WTC11 (cell line): ENCODE measurements around the gene LYPLA2. TPM values are rescaled to one million over a fixed set of nuclear protein-coding genes. Genes with fewer than 3 reads are reported as not detected.
A peak's percentile ranks its signal among the peaks of the same experiment; 100 is the strongest.

Source experiments
- ATAC-seq: fragments of 200-7000 bp; cut with Tn5 transposase; 2 replicates; pipeline ENCODE4 v1.10.0; 2021; ENCODE audit warnings: mild to moderate bottlenecking, moderate library complexity
- CTCF ChIA-PET: fragments of 300-600 bp; sonication (Branson Sonifier 250); formaldehyde crosslinking; loops from one replicate; lab custom pipeline; 2021; ENCODE audit warnings: antibody characterized with exemption; lab: Charles Lee
- POLR2A ChIA-PET: fragments of 350-600 bp; sonication (Branson Sonifier 250); formaldehyde crosslinking; loops from one replicate; lab custom pipeline; 2021; ENCODE audit warnings: antibody characterized with exemption; lab: Charles Lee
- DNase-seq: peaks from one replicate; pipeline ENCODE4 v3.0.0; 2021; ENCODE audit warnings: low spot score
- H3K27ac Mint-ChIP-seq: 2 replicates; pipeline ENCODE4 v1.8.0; 2021; ENCODE audit warnings: mixed read lengths
- H3K27me3 Mint-ChIP-seq: 2 replicates; pipeline ENCODE4 v1.8.0; 2021; ENCODE audit warnings: low read depth, mild to moderate bottlenecking, moderate library complexity, mixed read lengths
- H3K36me3 Mint-ChIP-seq: 2 replicates; pipeline ENCODE4 v1.8.0; 2021; ENCODE audit warnings: mixed read lengths
- H3K4me1 Mint-ChIP-seq: 2 replicates; pipeline ENCODE4 v1.8.0; 2022; ENCODE audit warnings: mixed read lengths
- H3K4me3 Mint-ChIP-seq: 2 replicates; pipeline ENCODE4 v1.8.0; 2021; ENCODE audit warnings: mild to moderate bottlenecking, moderate library complexity, mixed read lengths
- H3K9me3 Mint-ChIP-seq: 2 replicates; pipeline ENCODE4 v1.8.0; 2021; ENCODE audit warnings: mixed read lengths
- ATF1 ChIP-seq: sonication (generic); formaldehyde crosslinking; IDR thresholded peaks from 2 replicates; pipeline ENCODE4 v1.8.1; 2023; ENCODE audit warnings: mild to moderate bottlenecking, moderate library complexity, missing genetic modification reagents
- ATF6 ChIP-seq: sonication (generic); formaldehyde crosslinking; IDR thresholded peaks from 2 replicates; pipeline ENCODE4 v1.8.1; 2023; ENCODE audit warnings: mild to moderate bottlenecking, missing genetic modification reagents
- E2F1 ChIP-seq: sonication (generic); formaldehyde crosslinking; IDR thresholded peaks from 2 replicates; pipeline ENCODE4 v1.8.0; 2022; ENCODE audit warnings: mild to moderate bottlenecking, missing genetic modification reagents
- E2F4 ChIP-seq: sonication (generic); formaldehyde crosslinking; IDR thresholded peaks from 2 replicates; pipeline ENCODE4 v1.8.1; 2022; ENCODE audit warnings: low read depth, mild to moderate bottlenecking, moderate library complexity, missing genetic modification reagents, borderline replicate concordance
- ESRRA ChIP-seq: sonication (generic); formaldehyde crosslinking; IDR thresholded peaks from 2 replicates; pipeline ENCODE4 v1.8.1; 2022; ENCODE audit warnings: mild to moderate bottlenecking, missing genetic modification reagents, borderline replicate concordance
- ETV6 ChIP-seq: sonication (generic); formaldehyde crosslinking; IDR thresholded peaks from 2 replicates; pipeline ENCODE4 v1.8.1; 2022; ENCODE audit warnings: mild to moderate bottlenecking, missing genetic modification reagents
- FOXK1 ChIP-seq: sonication (generic); formaldehyde crosslinking; IDR thresholded peaks from 2 replicates; pipeline ENCODE4 v1.8.0; 2022; ENCODE audit warnings: mild to moderate bottlenecking, moderate library complexity, missing genetic modification reagents
- FOXP4 ChIP-seq: sonication (generic); formaldehyde crosslinking; IDR thresholded peaks from 2 replicates; pipeline ENCODE4 v1.8.0; 2022; ENCODE audit warnings: mild to moderate bottlenecking, missing genetic modification reagents
- JAZF1 ChIP-seq: fragments of 250-450 bp; sonication (Bioruptor Pico); IDR thresholded peaks from 2 replicates; pipeline ENCODE4 v1.9.0; 2021; ENCODE audit warnings: moderate library complexity, mild to moderate bottlenecking, inconsistent platforms
- KAT7 ChIP-seq: sonication (generic); formaldehyde crosslinking; IDR thresholded peaks from 2 replicates; pipeline ENCODE4 v1.8.1; 2023; ENCODE audit warnings: missing genetic modification reagents, mild to moderate bottlenecking, borderline replicate concordance
- NFATC4 ChIP-seq: fragments of 250-450 bp; sonication (Bioruptor Pico); IDR thresholded peaks from 2 replicates; pipeline ENCODE4 v1.9.0; 2021; ENCODE audit warnings: mild to moderate bottlenecking
- NFYB ChIP-seq: sonication (generic); formaldehyde crosslinking; conservative IDR thresholded peaks from 2 replicates; pipeline ENCODE4 v1.8.0; 2022; ENCODE audit warnings: low read depth, missing genetic modification reagents
- TCF7 ChIP-seq: sonication (generic); formaldehyde crosslinking; IDR thresholded peaks from 2 replicates; pipeline ENCODE4 v1.8.0; 2022; ENCODE audit warnings: mild to moderate bottlenecking, low read depth, missing genetic modification reagents, moderate library complexity
- TEAD1 ChIP-seq: sonication (generic); formaldehyde crosslinking; IDR thresholded peaks from 2 replicates; pipeline ENCODE4 v1.8.0; 2022; ENCODE audit warnings: mild to moderate bottlenecking, missing genetic modification reagents
- USF2 ChIP-seq: sonication (generic); formaldehyde crosslinking; IDR thresholded peaks from 2 replicates; pipeline ENCODE4 v1.8.1; 2023; ENCODE audit warnings: mild to moderate bottlenecking, missing genetic modification reagents, moderate library complexity
- ZBTB21 ChIP-seq: sonication (generic); formaldehyde crosslinking; IDR thresholded peaks from 2 replicates; pipeline ENCODE4 v1.8.1; 2023; ENCODE audit warnings: mild to moderate bottlenecking, missing genetic modification reagents, borderline replicate concordance
- ZBTB43 ChIP-seq: sonication (generic); formaldehyde crosslinking; IDR thresholded peaks from 2 replicates; pipeline ENCODE4 v1.8.1; 2023; ENCODE audit warnings: mild to moderate bottlenecking, missing genetic modification reagents
- ZNF281 ChIP-seq: sonication (generic); formaldehyde crosslinking; IDR thresholded peaks from 2 replicates; pipeline ENCODE4 v1.8.0; 2023; ENCODE audit warnings: mild to moderate bottlenecking, missing genetic modification reagents
- ZNF317 ChIP-seq: sonication (generic); formaldehyde crosslinking; IDR thresholded peaks from 2 replicates; pipeline ENCODE4 v1.8.1; 2023; ENCODE audit warnings: low read depth, mild to moderate bottlenecking, moderate library complexity, missing genetic modification reagents, borderline replicate concordance
- total RNA-seq: library from RNA; stranded (reverse); gene quantifications from 3 replicates; pipeline ENCODE4 v1.2.3, GENCODE V29; 2021

LYPLA2 gene
- total RNA-seq, 1 experiment from 2014 or later, result 164 TPM

- Mint-ChIP-seq H3K27ac (no peak overlapping the region), H3K9me3 (no peaks in the 10 kb centered on the region), H3K4me1 (peaks cover 18% of the 10 kb centered on the region), H3K27me3 (no peaks in the 10 kb centered on the region), H3K36me3 (peaks cover 5% of the 10 kb centered on the region), H3K4me3 (peak overlapping the region; percentile 90; the same call in 1 of the 2 replicates)
- ChIA-PET POLR2A (no interaction called here), CTCF (interaction anchor here (0.9 to 2.0 kb wide), 3 partner anchors 16 to 279 kb away, joined by 4 to 6 read pairs (median 5); no protein-coding TSS in a partner anchor)
- DNase-seq (no peak), ATAC-seq (no peak)
- TF ChIP-seq NFYB (CRISPR knock-in tag), result no peak
- TF ChIP-seq FOXP4, result no peak
Measured at GRCh38 chr1:23776217-23776616, 14.7 kb upstream of the LYPLA2 start.

- Mint-ChIP-seq H3K36me3 (peaks cover 12% of the 10 kb centered on the region), H3K4me1 (peaks cover 18% of the 10 kb centered on the region), H3K27me3 (no peaks in the 10 kb centered on the region), H3K9me3 (no peaks in the 10 kb centered on the region), H3K4me3 (peak within 1 kb of the TSS; percentile 90), H3K27ac (peak within 1 kb of the TSS; percentile 99)
- ChIA-PET CTCF (interaction anchor here (0.5 to 1.5 kb wide), 16 partner anchors 10 to 281 kb away, joined by 3 to 18 read pairs (median 4); partner anchors contain the start of genes E2F2, LYPLA2 and RPL11), POLR2A (interaction anchor here (0.6 to 1.4 kb wide), 6 partner anchors 13 to 45 kb away, joined by 3 to 8 read pairs (median 6); partner anchors contain the start of genes ELOA, GALE and LYPLA2)
- DNase-seq (peak; percentile 76), ATAC-seq (peak; percentile 87)
- TF ChIP-seq USF2 (CRISPR knock-in tag) (no peak), E2F4 (CRISPR knock-in tag) (peak; percentile 74; the same call in 1 of the 2 replicates), TCF7 (CRISPR knock-in tag) (0 out of 2 replicates have a peak, but pooled peaks have one; percentile 27), NFATC4 (CRISPR knock-in tag) (no peak), TEAD1 (CRISPR knock-in tag) (0 out of 2 replicates have a peak, but pooled peaks have one; percentile 27), ZNF317 (CRISPR knock-in tag) (no peak), E2F1 (peak; percentile 38; the same call in 1 of the 2 replicates), JAZF1 (CRISPR knock-in tag) (no peak), ATF1 (CRISPR knock-in tag) (peak; percentile 72; the same call in 1 of the 2 replicates), KAT7 (CRISPR knock-in tag) (peak; percentile 88; the same call in 1 of the 2 replicates), ZNF281 (CRISPR knock-in tag) (no peak), ATF6 (CRISPR knock-in tag) (no peak), ESRRA (CRISPR knock-in tag) (no peak), ZBTB21 (CRISPR knock-in tag) (no peak), ETV6 (CRISPR knock-in tag) (peak; percentile 71; the same call in 1 of the 2 replicates), FOXK1 (0 out of 2 replicates have a peak, but pooled peaks have one; percentile 42), ZBTB43 (no peak), NFYB (CRISPR knock-in tag) (no peak)
Measured at GRCh38 chr1:23777979-23778814, 12.7 kb upstream of the LYPLA2 start, which contains the start of gene PITHD1. PITHD1 (plus strand) TSS chr1:23778418; CDS start chr1:23778516, 98 bp downstream.
